ENCODE data around the gene PTPRN2. TPM values are rescaled to one million over a fixed set of nuclear protein-coding genes. Genes with fewer than 3 reads are reported as not detected.

The PTPRN2 gene
- total RNA-seq, 1 experiment from 2014 or later: not detected

DNA sequence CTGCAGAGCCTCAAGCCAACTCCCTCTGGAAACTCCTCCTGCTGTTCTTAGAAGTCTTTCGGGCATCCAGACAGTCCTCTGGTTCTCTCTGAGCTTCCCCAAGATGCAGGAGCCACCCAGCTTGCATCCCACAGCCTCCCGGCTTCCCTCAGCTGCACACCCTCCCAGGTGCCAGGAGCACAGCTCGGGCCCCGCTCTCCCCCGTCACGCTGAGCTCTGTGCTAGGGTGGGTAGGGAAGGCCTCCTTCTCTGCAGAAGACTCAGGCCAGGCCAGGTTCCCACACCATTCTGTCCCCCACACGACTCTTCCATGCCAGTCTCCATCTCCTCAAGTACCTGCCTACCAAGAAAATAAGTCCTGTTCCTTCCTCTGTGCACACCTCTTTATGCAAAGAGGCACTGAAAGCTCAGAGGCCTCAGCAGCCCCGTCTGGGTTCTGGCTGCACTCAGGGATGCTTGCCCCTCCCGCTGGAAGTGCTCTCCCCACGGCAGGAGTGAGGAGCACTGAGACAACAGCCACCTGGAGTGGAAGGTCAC is 537.1 kb downstream of the PTPRN2 start:
- no peaks in the 10 kb centered on the region for H3K36me3 ChIP-seq (ENCODE audit: low read depth)
- H2AFZ ChIP-seq: no peak overlapping the region
- TF ChIP-seq, protein P1, sequence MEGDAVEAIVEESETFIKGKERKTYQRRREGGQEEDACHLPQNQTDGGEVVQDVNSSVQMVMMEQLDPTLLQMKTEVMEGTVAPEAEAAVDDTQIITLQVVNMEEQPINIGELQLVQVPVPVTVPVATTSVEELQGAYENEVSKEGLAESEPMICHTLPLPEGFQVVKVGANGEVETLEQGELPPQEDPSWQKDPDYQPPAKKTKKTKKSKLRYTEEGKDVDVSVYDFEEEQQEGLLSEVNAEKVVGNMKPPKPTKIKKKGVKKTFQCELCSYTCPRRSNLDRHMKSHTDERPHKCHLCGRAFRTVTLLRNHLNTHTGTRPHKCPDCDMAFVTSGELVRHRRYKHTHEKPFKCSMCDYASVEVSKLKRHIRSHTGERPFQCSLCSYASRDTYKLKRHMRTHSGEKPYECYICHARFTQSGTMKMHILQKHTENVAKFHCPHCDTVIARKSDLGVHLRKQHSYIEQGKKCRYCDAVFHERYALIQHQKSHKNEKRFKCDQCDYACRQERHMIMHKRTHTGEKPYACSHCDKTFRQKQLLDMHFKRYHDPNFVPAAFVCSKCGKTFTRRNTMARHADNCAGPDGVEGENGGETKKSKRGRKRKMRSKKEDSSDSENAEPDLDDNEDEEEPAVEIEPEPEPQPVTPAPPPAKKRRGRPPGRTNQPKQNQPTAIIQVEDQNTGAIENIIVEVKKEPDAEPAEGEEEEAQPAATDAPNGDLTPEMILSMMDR (conservative IDR thresholded peaks at IDR 0.05): no peak
- TF ChIP-seq EZH2 (IDR thresholded peaks at IDR 0.05; ENCODE audit: low read depth): no peak
- H3K9me2 ChIP-seq (ENCODE audit: insufficient read depth): no peaks in the 10 kb centered on the region
- no peaks in the 10 kb centered on the region for H3K79me2 ChIP-seq (ENCODE audit: low read depth)
- H3K4me2 ChIP-seq: no peak overlapping the region
- no peak overlapping the region for H3K27ac ChIP-seq
- H3K4me3 ChIP-seq: no peak overlapping the region
- no peaks in the 10 kb centered on the region for H4K20me1 ChIP-seq (ENCODE audit: insufficient read depth)
- BruUV-seq (replicated peaks): no TSS peak
- H3K4me1 ChIP-seq (replicated peaks; ENCODE audit: insufficient read depth): no peaks in the 10 kb centered on the region
- no peak for DNase-seq
- H3F3A ChIP-seq (ENCODE audit: insufficient read depth, low read depth): no peaks in the 10 kb centered on the region
- H3K9me3 ChIP-seq (ENCODE audit: insufficient read depth, low read depth): no peaks in the 10 kb centered on the region
- peaks cover 96% of the 10 kb centered on the region for H3K27me3 ChIP-seq (ENCODE audit: insufficient read depth, low read depth)
- intact Hi-C loops (cut with micrococcal nuclease; ENCODE audit: unreplicated experiment): no loop called here
- POLR2A ChIA-PET (ENCODE audit: unreplicated experiment): no interaction called here
- CTCF ChIA-PET: no interaction called here

DNA sequence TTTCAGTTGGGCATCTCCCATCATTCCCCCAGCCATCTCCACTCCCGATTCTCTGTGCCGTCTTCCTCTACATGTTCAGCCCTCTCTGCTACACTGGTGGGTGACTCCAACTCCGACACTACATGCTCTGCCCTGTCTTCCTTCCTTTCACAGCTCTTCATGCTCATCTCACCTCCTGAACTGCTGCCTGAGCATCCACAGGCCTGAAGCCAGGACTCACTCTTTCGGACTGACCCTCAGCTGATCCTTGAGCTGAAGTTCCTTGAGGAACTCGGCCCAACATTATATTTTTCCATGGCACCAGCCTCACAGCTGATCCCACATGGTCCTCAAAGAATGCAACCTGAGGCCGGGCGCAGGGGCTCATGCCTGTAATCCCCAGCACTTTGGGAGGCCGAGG is 538.4 kb downstream of the PTPRN2 start:
- intact Hi-C loops (cut with micrococcal nuclease; ENCODE audit: unreplicated experiment): no loop called here
- BruUV-seq (replicated peaks): no TSS peak
- no peaks in the 10 kb centered on the region for H3K4me1 ChIP-seq (replicated peaks; ENCODE audit: insufficient read depth)
- H2AFZ ChIP-seq: no peak overlapping the region
- no peaks in the 10 kb centered on the region for H3K79me2 ChIP-seq (ENCODE audit: low read depth)
- ChIA-PET CTCF (no interaction called here), POLR2A (ENCODE audit: unreplicated experiment) (no interaction called here)
- no peaks in the 10 kb centered on the region for H3F3A ChIP-seq (ENCODE audit: insufficient read depth, low read depth)
- H4K20me1 ChIP-seq (ENCODE audit: insufficient read depth): no peaks in the 10 kb centered on the region
- no peaks in the 10 kb centered on the region for H3K9me2 ChIP-seq (ENCODE audit: insufficient read depth)
- no peak overlapping the region for H3K27ac ChIP-seq
- TF ChIP-seq EZH2 (IDR thresholded peaks at IDR 0.05; ENCODE audit: low read depth): no peak
- TF ChIP-seq, protein P1 (conservative IDR thresholded peaks at IDR 0.05): no peak
- no peaks in the 10 kb centered on the region for H3K36me3 ChIP-seq (ENCODE audit: low read depth)
- no peak for DNase-seq
- peaks cover 96% of the 10 kb centered on the region for H3K27me3 ChIP-seq (ENCODE audit: insufficient read depth, low read depth)
- no peak overlapping the region for H3K4me3 ChIP-seq
- H3K4me2 ChIP-seq: no peak overlapping the region
- H3K9me3 ChIP-seq (ENCODE audit: insufficient read depth, low read depth): no peaks in the 10 kb centered on the region

DNA sequence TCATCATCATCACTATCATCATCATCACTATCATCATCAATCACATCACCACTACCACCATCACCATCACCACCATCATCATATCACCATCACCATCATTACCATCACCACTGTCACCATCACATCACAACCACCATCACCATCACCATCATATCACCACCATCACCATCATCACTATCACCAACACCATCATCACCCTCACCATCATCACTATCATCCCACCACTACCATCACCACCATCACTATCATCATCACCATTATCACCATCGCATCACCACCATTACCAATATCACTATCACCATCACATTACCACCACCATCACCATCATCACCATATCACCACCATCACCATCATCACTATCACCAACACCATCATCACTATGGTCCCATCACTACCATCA is 539.1 kb downstream of the PTPRN2 start:
- DNase-seq: no peak
- Histone ChIP-seq H3K4me1 (replicated peaks; ENCODE audit: insufficient read depth) (no peaks in the 10 kb centered on the region), H3K27ac (no peak overlapping the region), H3K9me3 (ENCODE audit: insufficient read depth, low read depth) (no peaks in the 10 kb centered on the region), H3K36me3 (ENCODE audit: low read depth) (no peaks in the 10 kb centered on the region), H3K79me2 (ENCODE audit: low read depth) (no peaks in the 10 kb centered on the region), H2AFZ (no peak overlapping the region), H4K20me1 (ENCODE audit: insufficient read depth) (no peaks in the 10 kb centered on the region), H3K4me2 (no peak overlapping the region), H3K27me3 (ENCODE audit: insufficient read depth, low read depth) (peaks cover 96% of the 10 kb centered on the region), H3K4me3 (no peak overlapping the region), H3F3A (ENCODE audit: insufficient read depth, low read depth) (no peaks in the 10 kb centered on the region), H3K9me2 (ENCODE audit: insufficient read depth) (no peaks in the 10 kb centered on the region)
- CTCF ChIA-PET: no interaction called here
- BruUV-seq (replicated peaks): no TSS peak
- POLR2A ChIA-PET (ENCODE audit: unreplicated experiment): no interaction called here
- TF ChIP-seq, protein P1 (conservative IDR thresholded peaks at IDR 0.05): no peak
- no peak for TF ChIP-seq EZH2 (IDR thresholded peaks at IDR 0.05; ENCODE audit: low read depth)
- intact Hi-C loops (cut with micrococcal nuclease; ENCODE audit: unreplicated experiment): no loop called here

All from PC-9 (cell line).